HG03442 (cell line): ENCODE results near the gene AUTS2.

Experiments used
- ATAC-seq: cut with Tn5 transposase; IDR thresholded peaks from one replicate; pipeline ENCODE4 v1.9.1; 2021; ENCODE audit warnings: mild to moderate bottlenecking, moderate library complexity; ENCODE audit not compliant: unreplicated experiment

The AUTS2 gene

GRCh38 chr7:69622960-69623359, 24.7 kb downstream of the AUTS2 start:
- ATAC-seq = no peak

- ATAC-seq = no peak
Measured at GRCh38 chr7:69624435-69625230, 26.4 kb downstream of the AUTS2 start.

GRCh38 chr7:69625238-69625637, 27.0 kb downstream of the AUTS2 start:
- ATAC-seq = no peak

DNA sequence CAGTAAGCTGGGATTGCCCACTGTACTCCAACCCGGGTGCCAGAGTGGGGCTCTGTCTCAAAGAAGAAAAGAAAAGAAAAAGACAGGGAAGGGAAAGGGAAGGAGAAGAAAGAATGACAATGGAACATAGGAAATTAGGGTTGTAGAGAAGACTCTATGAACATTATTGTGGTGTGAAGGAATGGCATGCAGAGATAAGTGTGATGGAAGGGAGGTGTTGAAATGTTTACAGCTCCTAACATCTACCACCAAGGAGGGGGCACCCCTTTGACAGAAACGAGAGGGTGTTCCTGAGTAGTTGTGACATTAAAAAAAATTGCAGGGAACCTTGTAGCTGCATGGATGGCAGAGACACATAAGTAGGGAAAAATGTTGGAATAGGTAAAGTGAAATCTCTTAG, 27.5 kb downstream of the AUTS2 start:
- no peak for ATAC-seq

DNA sequence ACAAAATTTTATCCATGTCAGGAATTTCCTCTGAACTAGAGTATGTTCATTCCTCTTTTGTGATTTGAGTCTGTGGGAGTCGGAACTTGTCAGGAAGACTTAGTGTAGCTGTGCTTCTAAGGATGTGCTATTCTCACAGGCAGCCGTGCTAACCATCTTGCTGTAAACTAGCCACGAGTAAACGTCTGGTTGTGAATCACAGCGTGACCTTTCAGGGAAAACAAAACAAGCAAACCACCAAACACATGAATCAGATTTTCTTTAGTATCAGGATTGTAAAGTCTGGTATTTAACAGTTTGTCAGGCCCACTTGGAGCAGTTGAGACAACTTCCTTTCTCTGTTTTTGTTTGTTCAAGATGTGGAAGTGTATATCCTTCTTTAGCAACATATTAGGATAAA, 32.0 kb downstream of the AUTS2 start:
- ATAC-seq = no peak

DNA sequence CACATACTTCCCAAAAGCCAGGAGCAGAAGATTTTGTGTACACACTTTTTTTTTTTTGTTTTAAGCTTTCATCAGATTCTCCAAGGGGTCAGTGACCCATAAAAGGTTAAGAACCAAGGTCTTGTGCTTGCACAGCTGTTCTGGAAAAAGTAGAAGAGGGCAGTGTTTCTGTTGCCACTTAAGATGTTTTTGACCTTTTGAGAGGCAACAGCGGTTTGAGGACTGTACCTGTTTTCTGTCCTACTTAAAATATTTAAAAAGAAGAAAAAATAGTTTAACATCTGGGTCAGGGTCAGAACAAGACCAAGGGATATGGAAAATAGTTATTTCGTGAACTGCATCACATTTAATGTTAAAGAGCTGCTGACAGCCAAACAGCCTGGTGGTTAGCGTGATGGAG, 32.9 kb downstream of the AUTS2 start:
- no peak for ATAC-seq

DNA sequence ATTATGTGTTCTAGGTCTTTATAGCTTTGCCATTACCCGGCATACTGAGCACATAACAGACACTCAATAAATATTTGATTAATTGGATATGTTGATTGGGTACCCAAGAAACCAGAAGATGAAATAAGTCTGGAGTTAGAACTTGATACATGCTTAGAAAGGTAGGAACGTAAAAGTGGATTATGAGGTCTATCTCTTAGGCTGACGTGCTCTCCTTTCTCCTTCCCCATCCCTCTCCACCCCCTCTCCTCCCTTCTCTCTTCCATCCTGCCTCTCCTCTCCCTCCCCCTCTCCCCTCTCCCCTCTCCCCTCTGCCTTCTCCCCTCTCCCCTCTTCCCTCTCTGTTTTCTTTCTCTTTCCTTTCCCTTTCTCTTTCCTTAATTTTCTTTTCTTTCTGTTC, 34.0 kb downstream of the AUTS2 start:
- no peak for ATAC-seq

- no peak for ATAC-seq
Measured at GRCh38 chr7:69633122-69633831, 35.0 kb downstream of the AUTS2 start.

- no peak for ATAC-seq
Measured at GRCh38 chr7:69635555-69636185, 37.4 kb downstream of the AUTS2 start.

DNA sequence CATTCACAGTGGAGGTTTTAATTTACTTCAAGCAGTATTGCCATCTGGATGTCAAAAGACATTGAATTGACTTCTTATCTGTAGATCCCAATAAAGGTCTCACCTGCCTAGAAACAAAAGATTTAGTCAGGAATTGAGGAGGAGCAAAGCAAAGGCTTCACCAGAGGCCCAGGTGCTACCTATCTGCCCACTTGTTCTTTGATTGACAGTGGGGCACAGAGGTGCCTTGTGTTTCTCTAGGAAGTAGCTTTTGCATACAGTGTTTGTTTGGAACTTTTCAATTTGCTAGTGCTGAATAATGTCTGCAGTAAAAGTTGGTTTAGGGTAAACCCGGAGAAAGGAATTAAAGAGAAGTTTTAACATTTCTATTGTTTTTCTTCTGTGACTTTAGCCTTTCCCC, 40.4 kb downstream of the AUTS2 start:
- no peak for ATAC-seq

DNA sequence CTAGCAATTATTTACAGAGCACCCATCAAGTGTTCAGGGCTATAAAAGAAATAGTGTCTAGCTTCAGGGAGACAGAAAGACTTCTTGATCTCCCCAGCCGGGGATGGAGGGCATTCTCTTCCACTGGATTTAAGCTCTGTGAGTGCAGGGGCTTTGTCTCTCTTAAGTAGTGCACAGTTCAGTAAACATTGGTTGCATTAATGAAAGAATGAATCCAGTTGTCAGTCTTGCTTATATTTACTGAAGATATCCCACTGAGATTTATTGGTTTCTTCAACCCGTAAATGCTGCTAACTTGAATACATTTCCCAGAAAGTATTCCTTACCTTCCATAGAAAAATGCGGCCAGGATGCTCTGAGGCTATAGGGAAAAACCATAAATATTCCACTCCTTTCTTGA, 41.9 kb downstream of the AUTS2 start:
- ATAC-seq = no peak

- ATAC-seq = no peak
Measured at GRCh38 chr7:69640925-69641594, 42.8 kb downstream of the AUTS2 start.

- ATAC-seq = no peak
Measured at GRCh38 chr7:69643265-69643664, 45.0 kb downstream of the AUTS2 start.

DNA sequence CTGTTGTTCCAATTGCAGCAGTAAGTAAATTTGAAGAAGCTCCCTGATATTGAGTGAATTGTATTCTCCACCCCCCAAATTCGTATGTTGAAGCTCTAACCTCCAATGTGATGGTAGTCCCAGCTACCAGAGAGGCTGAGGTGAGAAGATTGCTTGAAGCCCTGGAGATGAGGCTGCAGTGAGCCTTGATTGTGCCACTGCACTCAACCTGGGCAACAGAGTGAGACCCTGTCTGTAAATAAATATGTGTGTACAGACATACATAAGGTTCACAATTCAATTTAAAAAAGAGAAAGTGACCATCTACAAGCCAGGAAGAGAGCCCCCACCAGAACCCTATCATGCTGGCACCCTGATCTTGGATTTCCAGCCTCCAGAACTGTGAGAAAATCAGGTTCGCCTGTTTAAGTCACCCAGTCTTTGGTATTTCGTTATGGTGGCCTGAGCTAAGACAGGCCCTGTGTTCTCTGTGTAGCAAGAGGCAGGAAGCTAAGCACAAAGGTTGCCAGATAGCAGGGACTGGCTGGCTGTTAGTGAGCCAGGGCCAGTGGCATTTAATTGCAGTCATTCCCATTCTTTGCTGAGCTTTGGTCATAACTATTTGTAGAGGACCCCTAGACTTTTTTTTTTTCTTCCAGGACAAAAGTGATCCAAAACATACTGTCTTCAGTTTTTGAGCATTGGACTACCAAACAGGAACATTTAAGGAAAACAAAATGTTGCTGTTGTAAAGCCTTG, 45.6 kb downstream of the AUTS2 start:
- ATAC-seq = no peak

DNA sequence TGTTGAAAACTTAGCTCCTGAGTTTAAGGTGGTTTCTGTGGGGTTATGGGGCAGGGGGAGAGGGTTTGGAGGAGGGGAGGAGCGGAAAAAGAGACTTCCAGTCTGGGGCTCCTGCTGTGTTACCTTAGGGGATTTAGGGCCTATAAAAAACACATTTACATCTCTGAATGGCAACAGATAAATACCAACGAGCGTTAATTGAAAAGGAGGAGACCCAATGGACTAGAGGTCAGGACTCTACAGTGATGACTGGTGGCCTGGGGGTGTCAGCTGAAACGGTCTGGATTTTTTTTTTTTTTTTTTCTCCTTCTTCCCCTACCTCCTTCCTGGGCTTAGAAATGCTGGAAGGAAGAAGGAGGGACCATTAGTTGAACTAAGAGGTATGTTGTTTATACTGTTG, 47.4 kb downstream of the AUTS2 start:
- ATAC-seq = no peak

DNA sequence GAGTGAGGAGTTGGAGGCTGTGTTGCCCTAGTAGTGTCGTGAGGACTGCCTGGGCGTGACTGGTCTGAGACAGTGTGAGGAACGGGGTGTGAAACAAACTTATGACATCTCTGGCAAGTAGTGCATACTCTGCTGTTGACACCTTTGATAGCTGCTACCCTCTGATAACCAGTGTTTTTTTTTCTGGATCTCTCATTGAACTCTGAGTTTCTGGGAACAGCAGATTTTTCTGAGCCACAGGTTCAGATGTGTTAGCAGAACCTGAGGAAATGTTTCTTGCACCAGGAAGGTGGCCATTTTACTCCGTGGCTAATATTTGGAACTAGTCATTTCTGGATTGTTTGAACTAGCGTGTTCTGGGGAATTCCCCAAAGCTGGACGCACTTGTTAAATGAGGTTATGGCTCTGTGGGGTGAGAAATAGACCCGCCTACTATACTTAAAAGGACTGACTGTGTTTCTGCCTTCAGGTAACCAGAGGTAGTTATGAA, 52.9 kb downstream of the AUTS2 start:
- ATAC-seq = peak; percentile 89

DNA sequence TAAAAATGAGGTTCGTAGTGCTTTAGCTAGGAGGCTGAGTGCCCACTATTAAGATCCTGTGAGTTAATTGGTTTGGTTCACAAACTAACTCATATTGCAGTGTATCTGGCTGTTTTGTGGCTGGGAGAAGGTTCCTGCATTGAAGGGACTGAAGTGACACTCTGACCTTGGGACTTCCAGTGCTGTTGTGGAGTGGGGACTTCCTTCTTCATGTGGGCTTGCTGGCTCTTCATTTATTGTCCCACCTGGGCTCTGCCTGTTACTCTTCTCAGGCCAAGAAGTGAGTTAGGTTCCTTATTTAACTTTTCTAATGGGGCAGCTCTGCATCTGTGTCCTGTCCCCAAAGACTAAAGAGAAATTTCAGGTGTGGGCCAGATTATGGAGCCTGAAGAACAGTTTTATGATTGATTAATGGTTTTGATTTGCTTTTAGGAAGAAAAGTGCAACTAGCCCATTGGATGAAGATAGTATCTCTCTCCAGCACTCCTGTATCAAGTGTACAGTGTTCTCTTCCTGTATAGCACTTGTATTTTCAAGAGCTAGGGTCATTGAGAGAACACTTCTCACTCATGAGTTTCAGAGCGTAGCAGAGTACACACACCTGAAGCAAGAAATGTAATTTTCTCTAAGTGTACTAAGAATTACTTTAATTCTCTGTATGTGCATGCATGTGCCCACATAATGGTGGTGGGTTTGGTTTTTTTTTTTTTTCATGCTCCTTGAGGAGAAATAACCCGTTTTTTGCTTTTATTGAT, 54.8 kb downstream of the AUTS2 start:
- ATAC-seq = peak; percentile 29

DNA sequence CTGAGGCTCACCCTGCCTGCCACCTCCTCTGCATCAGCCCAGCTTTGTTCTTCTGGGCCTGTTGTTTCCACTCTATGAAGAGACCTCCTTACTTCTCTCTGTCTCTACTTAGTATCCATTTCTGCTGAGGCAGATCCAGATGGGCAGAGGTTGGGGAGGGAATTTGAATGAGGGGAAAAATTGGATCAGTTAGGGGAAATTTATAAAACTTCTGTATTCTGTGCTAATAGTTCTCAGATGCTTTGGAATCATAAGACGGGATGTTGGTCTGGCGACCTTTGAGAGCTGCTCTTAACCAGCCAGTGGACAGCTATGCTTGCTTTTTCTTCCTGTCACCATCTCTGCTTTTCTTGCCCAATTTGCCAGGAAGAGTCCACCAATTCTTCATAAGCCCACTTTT, 55.5 kb downstream of the AUTS2 start:
- ATAC-seq = no peak

DNA sequence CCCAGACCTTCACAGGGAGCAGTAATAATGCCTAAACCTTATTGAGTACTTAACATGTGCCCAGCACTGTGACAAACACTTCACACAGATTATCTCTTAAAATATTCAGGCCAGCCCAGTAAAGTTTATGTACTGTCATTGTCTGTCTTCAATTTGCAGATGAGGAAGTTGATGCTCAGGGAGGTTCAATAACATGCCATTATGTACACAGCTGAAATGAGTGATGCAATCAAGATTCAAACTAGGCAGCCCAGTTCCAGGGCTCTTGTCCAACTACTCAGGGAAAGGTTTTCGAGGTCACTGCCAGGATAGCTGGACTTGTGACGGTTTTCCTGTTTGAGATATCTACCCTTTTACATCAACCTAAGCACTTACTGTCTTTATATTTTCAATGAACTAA, 56.1 kb downstream of the AUTS2 start:
- ATAC-seq = no peak
